ENCODE results near the gene ABCA2.

DNA sequence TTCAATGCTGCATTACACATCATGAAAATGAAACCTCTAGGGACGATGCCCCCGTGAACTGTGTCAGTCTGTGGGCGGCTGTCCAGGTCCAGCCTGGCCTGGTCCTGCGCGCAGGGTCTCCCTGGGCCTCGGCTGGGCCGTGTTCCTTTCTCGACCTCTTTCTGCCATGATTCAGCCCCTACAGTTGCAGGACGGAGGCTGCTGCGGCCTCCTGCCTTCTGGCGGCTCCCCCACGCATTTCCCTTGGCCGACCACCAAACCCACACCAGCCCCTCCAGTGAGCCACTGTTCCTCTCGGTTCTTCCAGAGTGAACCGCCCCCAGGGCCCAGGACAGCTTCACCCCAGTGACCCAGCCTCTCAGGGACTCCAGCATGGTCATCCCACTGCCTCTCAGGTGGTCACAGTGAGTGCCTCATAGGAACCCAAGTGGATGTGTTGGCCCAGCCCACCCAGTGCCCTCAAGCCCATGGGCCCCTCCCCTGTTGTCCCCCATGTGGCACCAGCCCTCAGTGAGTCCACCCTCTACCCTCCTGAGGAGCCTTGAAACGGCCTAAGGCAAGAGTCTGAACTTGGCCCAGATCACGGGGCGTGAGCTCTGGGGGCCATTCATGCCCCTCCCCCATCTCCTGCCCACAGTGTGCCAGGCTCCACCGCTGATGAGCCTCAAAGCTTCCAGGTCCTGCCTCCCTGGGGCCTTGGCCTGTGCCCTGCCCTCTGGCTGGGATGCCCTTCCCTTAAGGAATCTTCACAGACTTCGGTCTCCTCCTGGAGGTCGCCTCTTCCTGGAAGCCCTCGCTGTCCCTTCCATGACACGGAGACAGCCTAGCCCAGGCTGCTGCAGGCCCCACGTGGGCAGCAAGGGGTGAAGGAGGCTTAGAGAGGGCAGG is 21.7 kb downstream of the ABCA2 start:
- TF ChIP-seq, protein P1, sequence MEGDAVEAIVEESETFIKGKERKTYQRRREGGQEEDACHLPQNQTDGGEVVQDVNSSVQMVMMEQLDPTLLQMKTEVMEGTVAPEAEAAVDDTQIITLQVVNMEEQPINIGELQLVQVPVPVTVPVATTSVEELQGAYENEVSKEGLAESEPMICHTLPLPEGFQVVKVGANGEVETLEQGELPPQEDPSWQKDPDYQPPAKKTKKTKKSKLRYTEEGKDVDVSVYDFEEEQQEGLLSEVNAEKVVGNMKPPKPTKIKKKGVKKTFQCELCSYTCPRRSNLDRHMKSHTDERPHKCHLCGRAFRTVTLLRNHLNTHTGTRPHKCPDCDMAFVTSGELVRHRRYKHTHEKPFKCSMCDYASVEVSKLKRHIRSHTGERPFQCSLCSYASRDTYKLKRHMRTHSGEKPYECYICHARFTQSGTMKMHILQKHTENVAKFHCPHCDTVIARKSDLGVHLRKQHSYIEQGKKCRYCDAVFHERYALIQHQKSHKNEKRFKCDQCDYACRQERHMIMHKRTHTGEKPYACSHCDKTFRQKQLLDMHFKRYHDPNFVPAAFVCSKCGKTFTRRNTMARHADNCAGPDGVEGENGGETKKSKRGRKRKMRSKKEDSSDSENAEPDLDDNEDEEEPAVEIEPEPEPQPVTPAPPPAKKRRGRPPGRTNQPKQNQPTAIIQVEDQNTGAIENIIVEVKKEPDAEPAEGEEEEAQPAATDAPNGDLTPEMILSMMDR (IDR thresholded peaks at IDR 0.05) = no peak
- no peak for TF ChIP-seq POLR2A (IDR thresholded peaks at IDR 0.05)

All from esophagus squamous epithelium (tissue), 4 donors.